Ovary (tissue), 3 donors: ENCODE measurements around the gene PRMT2.
"Not testable (repeated sequence)": the region's sequence is repeated elsewhere in the genome, so short reads cannot be mapped to it uniquely, and the experiment has no call there.

Source experiments
- EP300 ChIP-seq: sonication (generic); formaldehyde crosslinking; IDR thresholded peaks from one replicate; pipeline ENCODE4 v1.6.1; 2017; ENCODE audit warnings: antibody characterized with exemption
- POLR2A ChIP-seq: fragments of 450-650 bp; IDR thresholded peaks from one replicate; pipeline ENCODE4 v1.6.1; 2017; ENCODE audit warnings: antibody characterized with exemption, mild to moderate bottlenecking, moderate library complexity
- TF ChIP-seq, protein P1 (sequence below), 3 donors: fragments of 450-650 bp in 2 of 3; fragments of 200-600 bp in 1 of 3; IDR thresholded peaks; one replicate each; pipeline versions ENCODE4 v1.5.1 to v1.8.0; 2016 to 2022; ENCODE audit warnings: antibody characterized with exemption in 3 of 3, mild to moderate bottlenecking in 1 of 3
- donor health status: DM: no; HTN: no; CAD: no.

DNA sequence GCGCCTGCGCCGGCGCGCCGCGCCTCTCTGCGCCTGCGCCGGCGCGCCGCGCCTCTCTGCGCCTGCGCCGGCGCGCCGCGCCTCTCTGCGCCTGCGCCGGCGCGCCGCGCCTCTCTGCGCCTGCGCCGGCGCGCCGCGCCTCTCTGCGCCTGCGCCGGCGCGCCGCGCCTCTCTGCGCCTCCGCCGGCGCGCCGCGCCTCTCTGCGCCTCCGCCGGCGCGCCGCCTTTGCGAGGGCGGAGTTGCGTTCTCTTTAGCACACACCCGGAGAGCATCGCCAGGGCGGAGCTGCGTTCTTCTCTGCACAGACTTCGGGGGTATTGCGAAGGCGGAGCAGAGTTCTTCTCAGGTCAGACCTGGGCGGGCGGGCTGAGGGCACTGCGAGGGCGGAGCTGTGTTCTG lies 63.6 kb downstream of the PRMT2 start:
- TF ChIP-seq EP300, POLR2A: not testable (repeated sequence)
- TF ChIP-seq, protein P1, sequence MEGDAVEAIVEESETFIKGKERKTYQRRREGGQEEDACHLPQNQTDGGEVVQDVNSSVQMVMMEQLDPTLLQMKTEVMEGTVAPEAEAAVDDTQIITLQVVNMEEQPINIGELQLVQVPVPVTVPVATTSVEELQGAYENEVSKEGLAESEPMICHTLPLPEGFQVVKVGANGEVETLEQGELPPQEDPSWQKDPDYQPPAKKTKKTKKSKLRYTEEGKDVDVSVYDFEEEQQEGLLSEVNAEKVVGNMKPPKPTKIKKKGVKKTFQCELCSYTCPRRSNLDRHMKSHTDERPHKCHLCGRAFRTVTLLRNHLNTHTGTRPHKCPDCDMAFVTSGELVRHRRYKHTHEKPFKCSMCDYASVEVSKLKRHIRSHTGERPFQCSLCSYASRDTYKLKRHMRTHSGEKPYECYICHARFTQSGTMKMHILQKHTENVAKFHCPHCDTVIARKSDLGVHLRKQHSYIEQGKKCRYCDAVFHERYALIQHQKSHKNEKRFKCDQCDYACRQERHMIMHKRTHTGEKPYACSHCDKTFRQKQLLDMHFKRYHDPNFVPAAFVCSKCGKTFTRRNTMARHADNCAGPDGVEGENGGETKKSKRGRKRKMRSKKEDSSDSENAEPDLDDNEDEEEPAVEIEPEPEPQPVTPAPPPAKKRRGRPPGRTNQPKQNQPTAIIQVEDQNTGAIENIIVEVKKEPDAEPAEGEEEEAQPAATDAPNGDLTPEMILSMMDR (IDR thresholded peaks at IDR 0.05), result not testable (repeated sequence)
